Gastrocnemius medialis (tissue), 4 donors: Measurements from ENCODE around the gene EMX1.

ENCODE experiments used
- CTCF ChIP-seq, 5 experiments: fragments of 450-650 bp in 3 of 5; fragments of 200-600 bp in 2 of 5; sonication (generic) in 2 of 5; IDR thresholded peaks in 4 of 5; conservative IDR thresholded peaks in 1 of 5; 1 replicate in 4 of 5; 2 replicates in 1 of 5; pipeline ENCODE4 v1.5.1; 2016 to 2019; ENCODE audit warnings: antibody characterized with exemption in 5 of 5, mild to moderate bottlenecking in 3 of 5, moderate library complexity in 3 of 5
- POLR2A ChIP-seq, 2 donors: fragments of 450-650 bp; IDR thresholded peaks; one replicate each; pipeline ENCODE4 v1.6.1; 2017; ENCODE audit warnings: antibody characterized with exemption in 2 of 2, mild to moderate bottlenecking in 2 of 2, moderate library complexity in 2 of 2

GRCh38 chr2:72937356-72937669 lies 20.0 kb downstream of the EMX1 start:
- no peak for TF ChIP-seq CTCF (IDR thresholded peaks at IDR 0.05 in 4 of 5, conservative IDR thresholded peaks at IDR 0.05 in 1 of 5)
- no peak for TF ChIP-seq POLR2A (IDR thresholded peaks at IDR 0.05)
